Ectodermal cell (in vitro differentiated cells): ENCODE measurements around the gene PRKAR1B.

Experiments used
- H3K27ac ChIP-seq: 2 replicates; pipeline ENCODE4 v1.7.0; 2013; ENCODE audit warnings: mild to moderate bottlenecking, low read depth, low read length; ENCODE audit not compliant: insufficient read depth, poor library complexity, severe bottlenecking
- H3K27me3 ChIP-seq: 2 replicates; pipeline ENCODE4 v1.7.0; 2013; ENCODE audit warnings: mild to moderate bottlenecking, low read length; ENCODE audit not compliant: insufficient read depth, control insufficient read depth, poor library complexity, severe bottlenecking
- H3K36me3 ChIP-seq: one replicate; pipeline ENCODE4 v1.7.0; 2013; ENCODE audit warnings: low read length; ENCODE audit not compliant: control insufficient read depth, insufficient read depth
- H3K4me1 ChIP-seq: one replicate; pipeline ENCODE4 v1.7.0; 2013; ENCODE audit warnings: low read length; ENCODE audit not compliant: control insufficient read depth, insufficient read depth
- H3K4me3 ChIP-seq: 2 replicates; pipeline ENCODE4 v1.7.0; 2013; ENCODE audit warnings: low read depth, low read length, control low read depth; ENCODE audit not compliant: insufficient read depth
- H3K9me3 ChIP-seq: 2 replicates; pipeline ENCODE4 v1.7.0; 2013; ENCODE audit warnings: mild to moderate bottlenecking, low read length, moderate library complexity; ENCODE audit not compliant: control insufficient read depth
- WGBS, 2 experiments: methylation state at CpG; one replicate each; pipeline ENCODE4 v1.1.7; 2013; ENCODE audit warnings: missing lambda C conversion rate in 2 of 2; 5-methylcytosine and 5-hydroxymethylcytosine counted together

The PRKAR1B gene

DNA sequence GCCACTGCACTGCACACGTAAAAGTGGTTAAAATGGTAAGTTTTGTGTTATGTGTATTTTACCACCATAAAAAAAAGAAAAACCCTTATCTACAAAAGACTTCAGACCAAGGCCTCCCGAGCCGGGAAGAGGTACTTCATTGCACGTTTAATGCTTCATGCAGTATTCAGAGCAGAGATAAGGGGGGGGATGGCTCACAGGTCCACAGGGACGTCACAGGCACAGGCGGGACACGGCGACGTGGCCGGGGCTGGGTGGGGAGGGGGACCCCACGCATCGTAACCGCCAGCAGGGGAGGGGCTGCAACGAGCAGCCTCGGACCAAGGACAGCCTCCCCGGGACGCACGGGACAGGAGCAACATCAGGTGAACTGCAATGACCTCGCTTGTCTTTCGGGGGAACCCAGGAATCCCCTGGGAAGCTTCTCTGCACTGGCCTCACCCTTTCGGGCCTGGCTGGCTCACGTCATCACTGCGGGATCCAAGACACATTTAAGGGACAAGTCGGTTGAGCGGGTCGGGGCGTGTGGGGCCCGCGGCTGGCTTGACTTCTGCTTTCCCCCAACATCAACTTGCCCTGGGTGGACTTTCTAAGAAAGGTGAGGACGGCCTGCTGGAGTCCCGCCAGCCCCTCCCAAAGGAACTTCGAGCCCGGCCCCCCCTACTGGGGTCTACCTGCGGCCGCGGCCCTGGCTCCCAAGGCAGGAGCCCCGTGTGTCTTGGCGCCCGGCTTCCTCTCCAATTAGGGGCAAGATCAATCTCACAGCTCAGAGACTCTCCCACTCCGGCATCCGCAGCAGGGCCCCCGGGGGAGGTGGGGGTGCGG, 177.8 kb downstream of the PRKAR1B start:
- WGBS, 2 experiments = 94% methylated on average over 42 of the region's 43 CpGs
- Histone ChIP-seq H3K27me3 (no peaks in the 10 kb centered on the region), H3K27ac (no peak overlapping the region), H3K4me1 (no peaks in the 10 kb centered on the region), H3K4me3 (no peak overlapping the region), H3K9me3 (no peaks in the 10 kb centered on the region), H3K36me3 (no peaks in the 10 kb centered on the region)

DNA sequence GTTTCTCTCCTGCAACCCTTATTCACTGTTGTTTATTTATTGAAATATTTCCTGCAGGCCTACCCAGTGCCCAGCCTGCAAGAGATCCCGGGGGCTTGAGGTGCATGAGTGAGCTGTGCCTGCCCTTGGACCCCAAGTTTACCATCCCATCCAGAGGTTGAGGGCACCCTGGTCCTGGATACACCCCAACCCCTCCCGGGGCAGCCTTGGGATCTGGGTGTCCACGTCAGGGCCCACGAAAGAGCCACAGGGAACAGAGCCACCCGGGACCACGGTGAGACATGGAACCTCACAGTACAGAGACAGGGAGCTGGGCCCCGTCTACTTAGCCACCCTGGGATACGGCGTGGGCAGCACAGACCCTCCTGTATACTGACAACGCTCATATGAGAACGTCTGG, 178.7 kb downstream of the PRKAR1B start:
- no peak overlapping the region for H3K4me3 ChIP-seq
- H3K27me3 ChIP-seq = no peaks in the 10 kb centered on the region
- no peaks in the 10 kb centered on the region for H3K36me3 ChIP-seq
- H3K4me1 ChIP-seq = no peaks in the 10 kb centered on the region
- no peak overlapping the region for H3K27ac ChIP-seq
- WGBS, 2 experiments = 91 to 94% methylated on average over 11 of the region's 11 CpGs
- no peaks in the 10 kb centered on the region for H3K9me3 ChIP-seq

DNA sequence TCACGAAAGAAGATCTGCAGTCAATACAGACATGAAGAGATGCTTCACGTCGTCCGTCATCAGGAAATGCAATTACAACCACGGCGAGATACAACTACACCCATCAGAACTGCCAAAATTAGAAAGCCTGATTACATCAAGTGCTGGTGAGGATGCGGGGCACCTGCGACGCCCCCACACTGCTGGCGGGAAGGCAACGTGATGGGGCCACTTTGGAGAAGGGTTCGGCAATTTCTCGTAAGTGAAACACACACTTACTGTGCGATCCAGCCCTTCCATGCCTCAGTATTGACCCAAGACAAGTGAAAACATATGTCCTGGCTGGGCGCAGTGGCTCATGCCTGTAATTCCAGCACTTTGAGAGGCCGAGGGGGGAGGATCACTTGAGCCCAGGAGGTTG, 181.6 kb downstream of the PRKAR1B start:
- no peak overlapping the region for H3K4me3 ChIP-seq
- H3K27me3 ChIP-seq = no peaks in the 10 kb centered on the region
- H3K27ac ChIP-seq = no peak overlapping the region
- peaks cover 11% of the 10 kb centered on the region for H3K4me1 ChIP-seq
- H3K36me3 ChIP-seq = no peaks in the 10 kb centered on the region
- 94 to 95% methylated on average over 16 of the region's 16 CpGs for WGBS, 2 experiments
- H3K9me3 ChIP-seq = no peaks in the 10 kb centered on the region

DNA sequence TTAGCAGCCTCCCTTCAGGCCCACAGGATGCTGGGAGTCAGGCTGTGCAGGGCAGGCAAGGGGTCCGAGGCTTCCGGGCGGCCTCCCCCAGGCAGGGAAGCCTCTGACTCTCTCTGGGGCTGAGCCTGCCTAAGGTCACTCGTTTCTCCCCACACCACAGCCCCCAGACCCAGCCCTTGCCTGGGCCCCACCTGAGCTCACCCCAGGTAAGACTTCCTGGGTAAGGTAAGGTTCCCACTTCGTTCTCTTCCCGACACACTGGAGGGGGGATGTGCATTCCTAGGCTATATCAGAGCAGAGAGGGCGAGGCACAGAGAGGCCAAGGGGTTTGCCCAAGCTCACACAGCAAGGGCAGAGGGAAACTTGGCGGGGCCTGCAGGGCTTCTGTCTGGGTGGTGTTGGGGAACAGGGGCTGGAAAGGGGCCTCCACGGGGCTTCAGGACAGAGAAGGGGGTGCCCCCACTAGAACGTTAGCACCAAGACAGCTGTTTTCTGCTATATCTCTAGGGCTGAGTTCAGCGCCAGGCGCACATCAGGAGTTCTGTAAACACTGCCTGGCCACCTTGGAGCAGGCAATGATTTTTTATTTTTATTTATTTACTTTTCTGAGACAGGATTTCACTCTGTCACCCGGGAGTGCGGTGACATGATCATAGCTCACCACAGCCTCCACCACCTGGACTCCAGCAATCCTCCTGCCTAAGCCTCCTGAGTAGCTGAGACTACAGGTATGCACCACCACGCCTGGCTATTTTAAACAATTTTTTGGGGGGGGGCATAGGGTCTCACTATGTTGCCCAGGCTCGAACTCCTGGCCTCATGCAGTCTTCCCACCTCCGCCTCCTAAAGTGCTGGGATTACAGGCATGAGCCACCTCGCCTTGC, 182.5 kb downstream of the PRKAR1B start:
- H3K27me3 ChIP-seq = no peaks in the 10 kb centered on the region
- H3K27ac ChIP-seq = no peak overlapping the region
- H3K36me3 ChIP-seq = no peaks in the 10 kb centered on the region
- H3K9me3 ChIP-seq = no peaks in the 10 kb centered on the region
- WGBS, 2 experiments = 93 to 94% methylated on average over 18 of the region's 18 CpGs
- no peak overlapping the region for H3K4me3 ChIP-seq
- H3K4me1 ChIP-seq = peaks cover 11% of the 10 kb centered on the region

DNA sequence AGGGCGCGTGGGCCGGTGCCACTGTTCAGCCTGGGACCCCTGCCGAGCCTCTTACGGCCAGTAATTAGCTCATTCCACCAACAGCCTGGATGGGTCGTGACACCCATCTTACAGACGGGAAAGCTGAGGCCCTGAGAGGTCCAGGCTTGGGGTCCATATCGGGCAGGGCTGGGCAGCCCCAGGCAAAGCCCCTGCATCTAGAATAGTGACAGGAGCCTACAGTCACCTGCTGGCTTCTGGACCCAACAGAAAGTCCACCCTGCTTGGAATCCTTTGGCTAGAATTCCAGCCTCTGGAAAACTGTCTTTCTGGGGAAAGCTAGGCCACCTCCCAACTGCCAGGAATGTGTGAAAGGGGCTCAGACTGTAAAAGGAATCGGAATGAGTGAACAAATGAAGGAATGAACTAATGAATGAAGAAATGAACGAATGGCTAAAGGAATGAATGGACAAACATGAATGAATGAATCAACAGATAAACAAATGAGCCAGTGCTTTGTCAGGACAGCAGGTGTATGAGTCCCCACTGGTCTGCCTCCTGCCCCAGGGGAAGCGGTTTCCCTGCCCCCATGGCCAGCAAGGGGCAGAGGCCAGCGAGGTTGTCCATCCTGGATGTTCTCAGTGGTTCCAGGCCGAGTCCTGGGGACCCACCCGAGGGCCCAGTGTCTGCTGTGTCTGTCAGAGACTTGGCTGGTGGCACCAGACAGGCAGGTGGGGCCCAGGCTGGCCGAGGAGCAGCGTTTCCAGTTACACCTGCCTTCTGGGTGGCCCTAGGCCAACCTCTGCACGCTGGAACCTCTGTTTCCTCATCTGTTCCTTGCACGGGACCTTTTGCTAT, 183.4 kb downstream of the PRKAR1B start:
- Histone ChIP-seq H3K4me1 (peaks cover 11% of the 10 kb centered on the region), H3K9me3 (no peaks in the 10 kb centered on the region), H3K36me3 (no peaks in the 10 kb centered on the region), H3K27me3 (no peaks in the 10 kb centered on the region), H3K4me3 (no peak overlapping the region), H3K27ac (no peak overlapping the region)
- WGBS, 2 experiments = 90 to 92% methylated on average over 18 of the region's 18 CpGs

DNA sequence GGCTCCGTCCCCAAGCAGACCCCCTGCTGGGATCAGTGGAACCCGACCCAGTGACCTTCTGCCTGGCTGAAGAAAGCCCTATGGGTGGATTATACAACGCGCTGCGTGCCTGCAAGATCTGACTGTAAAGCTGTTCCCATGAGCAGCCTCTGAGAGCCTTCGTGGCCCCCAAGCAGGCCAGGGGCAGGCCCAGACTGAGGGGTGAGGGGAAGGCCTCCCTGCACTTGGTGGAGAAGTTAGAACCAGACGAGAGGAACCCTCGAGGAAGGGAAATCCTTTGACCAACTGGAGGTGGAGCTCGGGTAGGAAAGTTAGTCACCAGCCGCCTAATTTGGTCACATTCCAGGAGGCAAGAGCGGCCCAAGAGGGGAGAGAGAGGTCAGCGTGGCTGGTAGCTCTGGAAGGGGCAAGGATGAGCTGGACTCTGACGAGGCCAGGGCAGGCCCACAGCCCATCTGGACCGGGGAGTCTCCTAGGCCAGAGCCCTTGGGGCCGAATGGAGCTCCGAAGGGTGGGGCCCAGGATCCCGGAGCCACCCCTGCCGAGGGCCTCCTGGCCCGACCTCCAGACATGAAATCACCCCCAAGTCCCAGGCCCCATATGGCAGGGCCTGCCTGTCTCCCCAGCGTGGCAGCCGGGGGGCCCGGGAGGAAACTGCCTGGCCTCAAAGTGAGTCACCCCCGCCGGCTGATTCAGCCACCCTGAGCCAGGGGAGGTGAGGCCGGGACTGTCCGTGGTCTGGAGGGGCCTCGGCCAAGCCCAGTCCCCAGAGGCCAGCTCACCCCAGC, 184.2 kb downstream of the PRKAR1B start:
- Histone ChIP-seq H3K4me3 (no peak overlapping the region), H3K4me1 (peaks cover 16% of the 10 kb centered on the region), H3K27ac (peak overlapping the region; percentile 41), H3K36me3 (no peaks in the 10 kb centered on the region), H3K9me3 (no peaks in the 10 kb centered on the region), H3K27me3 (no peaks in the 10 kb centered on the region)
- 76 to 78% methylated on average over 27 of the region's 27 CpGs for WGBS, 2 experiments

DNA sequence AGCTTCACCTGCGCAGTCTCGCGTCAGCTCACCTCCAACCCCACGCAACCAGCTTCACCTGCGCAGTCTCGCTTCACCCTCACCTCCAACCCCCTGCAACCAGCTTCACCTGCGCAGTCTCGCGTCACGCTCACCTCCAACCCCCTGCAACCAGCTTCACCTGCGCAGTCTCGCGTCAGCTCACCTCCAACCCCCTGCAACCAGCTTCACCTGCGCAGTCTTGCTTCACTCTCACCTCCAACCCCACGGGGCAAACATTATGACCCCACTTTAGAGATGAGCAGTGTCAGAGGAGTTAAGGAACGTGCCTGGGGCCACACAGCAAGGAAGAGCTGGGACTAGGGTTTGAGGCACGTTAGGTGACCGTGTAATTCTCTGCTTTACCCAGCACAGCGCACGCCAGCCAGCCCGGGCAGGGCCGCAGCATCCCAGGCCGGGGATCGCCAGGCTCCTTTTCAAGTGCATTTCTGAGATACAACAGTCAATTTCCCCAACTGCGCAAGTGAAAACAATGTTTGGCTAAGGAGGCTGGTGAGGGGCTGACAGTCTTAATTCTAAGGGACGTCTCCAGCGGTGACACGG, 184.9 kb downstream of the PRKAR1B start:
- Histone ChIP-seq H3K4me1 (peaks cover 19% of the 10 kb centered on the region), H3K27ac (peak overlapping the region; percentile 41), H3K4me3 (no peak overlapping the region), H3K36me3 (no peaks in the 10 kb centered on the region), H3K27me3 (no peaks in the 10 kb centered on the region), H3K9me3 (no peaks in the 10 kb centered on the region)
- WGBS, 2 experiments = 85 to 86% methylated on average over 28 of the region's 28 CpGs

DNA sequence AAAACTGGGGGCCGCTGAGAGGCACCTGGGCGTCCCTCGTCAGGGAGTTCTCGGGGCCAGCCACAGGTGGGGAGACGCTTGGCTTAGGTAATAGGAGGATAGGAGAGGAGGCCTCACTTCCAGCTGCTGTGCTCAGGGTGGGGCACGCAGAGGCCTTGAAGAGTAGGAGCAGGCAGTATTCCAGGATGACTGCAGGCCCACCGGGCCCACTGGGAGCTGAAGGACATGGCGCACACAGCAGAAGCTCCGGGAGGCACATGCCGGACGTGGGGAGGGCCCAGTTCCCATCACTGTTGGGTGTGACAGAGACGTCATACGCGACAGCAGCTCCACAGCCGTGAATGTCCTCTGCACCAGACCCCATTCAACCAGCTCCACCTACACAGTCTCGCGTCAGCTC, 185.4 kb downstream of the PRKAR1B start:
- 94 to 96% methylated on average over 17 of the region's 17 CpGs for WGBS, 2 experiments
- no peaks in the 10 kb centered on the region for H3K9me3 ChIP-seq
- no peak overlapping the region for H3K27ac ChIP-seq
- no peak overlapping the region for H3K4me3 ChIP-seq
- no peaks in the 10 kb centered on the region for H3K36me3 ChIP-seq
- no peaks in the 10 kb centered on the region for H3K27me3 ChIP-seq
- H3K4me1 ChIP-seq = peaks cover 19% of the 10 kb centered on the region

DNA sequence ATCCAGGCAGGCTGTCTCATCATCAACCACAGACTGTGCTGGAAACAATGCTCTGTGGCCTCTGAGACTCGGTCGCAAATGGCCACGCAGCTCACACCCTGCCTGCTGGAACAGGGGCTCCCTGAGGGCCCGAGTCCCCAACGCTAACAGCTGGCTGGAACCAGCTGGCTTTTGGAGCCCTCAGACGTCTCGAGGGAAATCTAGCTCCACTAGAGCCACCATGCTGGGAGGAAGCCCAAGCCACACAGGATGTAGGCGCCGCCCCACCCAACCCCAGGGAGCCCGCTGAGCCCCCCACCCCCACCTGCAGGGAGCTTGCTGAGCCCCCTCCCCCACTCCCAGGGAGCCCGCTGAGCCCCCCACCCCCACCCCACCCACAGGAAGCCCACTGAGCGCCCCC, 186.1 kb downstream of the PRKAR1B start:
- H3K4me3 ChIP-seq = no peak overlapping the region
- no peak overlapping the region for H3K27ac ChIP-seq
- H3K9me3 ChIP-seq = no peaks in the 10 kb centered on the region
- no peaks in the 10 kb centered on the region for H3K36me3 ChIP-seq
- peaks cover 19% of the 10 kb centered on the region for H3K4me1 ChIP-seq
- WGBS, 2 experiments = 93% methylated on average over 7 to 10 of the region's 12 CpGs
- H3K27me3 ChIP-seq = no peaks in the 10 kb centered on the region
